H9 (cell line): ENCODE results near the gene CABLES1. TPM values are rescaled to one million over a fixed set of nuclear protein-coding genes. Genes with fewer than 3 reads are reported as not detected.
A peak's percentile ranks its signal among the peaks of the same experiment; 100 is the strongest.

Source experiments
- DNase-seq: peaks from one replicate; pipeline ENCODE4 v3.0.0-alpha.2; 2017
- H2AFZ ChIP-seq: one replicate; pipeline ENCODE4 v1.6.1; 2013; ENCODE audit warnings: mild to moderate bottlenecking, low read length, control low read depth, moderate library complexity
- H2AK5ac ChIP-seq: 2 replicates; pipeline ENCODE4 v1.6.1; 2013; ENCODE audit warnings: low read length, control low read depth, mixed read lengths; ENCODE audit not compliant: insufficient read length
- H2BK120ac ChIP-seq: one replicate; pipeline ENCODE4 v1.6.1; 2013; ENCODE audit warnings: low read depth, mild to moderate bottlenecking, low read length, control low read depth, inconsistent platforms; ENCODE audit not compliant: poor library complexity, severe bottlenecking
- H2BK12ac ChIP-seq: 2 replicates; pipeline ENCODE4 v1.6.1; 2013; ENCODE audit warnings: low read length, control low read depth, mixed read lengths, low read depth; ENCODE audit not compliant: insufficient read length
- H2BK15ac ChIP-seq: 2 replicates; pipeline ENCODE4 v1.6.1; 2013; ENCODE audit warnings: low read depth, low read length, control low read depth
- H2BK20ac ChIP-seq: one replicate; pipeline ENCODE4 v1.6.1; 2013; ENCODE audit warnings: low read depth, mild to moderate bottlenecking, low read length, control low read depth, inconsistent platforms; ENCODE audit not compliant: poor library complexity, severe bottlenecking
- H2BK5ac ChIP-seq: 2 replicates; pipeline ENCODE4 v1.6.1; 2013; ENCODE audit warnings: low read length, control low read depth, mixed read lengths; ENCODE audit not compliant: insufficient read length
- H3K14ac ChIP-seq: 2 replicates; pipeline ENCODE4 v1.6.1; 2013; ENCODE audit warnings: low read length, control low read depth; ENCODE audit not compliant: insufficient read depth
- H3K18ac ChIP-seq: 2 replicates; pipeline ENCODE4 v1.6.1; 2013; ENCODE audit warnings: low read depth, mild to moderate bottlenecking, mixed read lengths, low read length, control low read depth; ENCODE audit not compliant: insufficient read length
- H3K23ac ChIP-seq: 2 replicates; pipeline ENCODE4 v1.6.1; 2013; ENCODE audit warnings: low read length, control low read depth, mixed read lengths, low read depth; ENCODE audit not compliant: insufficient read length
- H3K23me2 ChIP-seq: 2 replicates; pipeline ENCODE4 v1.6.1; 2013; ENCODE audit warnings: low read depth, mild to moderate bottlenecking, mixed read lengths, low read length, control low read depth; ENCODE audit not compliant: insufficient read length, poor library complexity, severe bottlenecking
- H3K27ac ChIP-seq: 2 replicates; pipeline ENCODE4 v1.5.1; 2013; ENCODE audit warnings: low read length, control low read depth, mixed read lengths, low read depth; ENCODE audit not compliant: insufficient read length
- H3K27me3 ChIP-seq: 2 replicates; pipeline ENCODE4 v1.6.1; 2013; ENCODE audit warnings: low read length, control low read depth, inconsistent platforms; ENCODE audit not compliant: insufficient read depth
- H3K4ac ChIP-seq: 2 replicates; pipeline ENCODE4 v1.6.1; 2013; ENCODE audit warnings: low read depth, mild to moderate bottlenecking, control low read depth, inconsistent platforms, low read length, moderate library complexity
- H3K4me1 ChIP-seq: 2 replicates; pipeline ENCODE4 v1.6.1; 2013; ENCODE audit warnings: low read length, control low read depth, inconsistent platforms; ENCODE audit not compliant: insufficient read depth
- H3K4me2 ChIP-seq: 2 replicates; pipeline ENCODE4 v1.6.1; 2013; ENCODE audit warnings: low read length, control low read depth, mixed read lengths; ENCODE audit not compliant: insufficient read length, insufficient read depth
- H3K56ac ChIP-seq: 2 replicates; pipeline ENCODE4 v1.6.1; 2013; ENCODE audit warnings: low read depth, mild to moderate bottlenecking, mixed read lengths, low read length, control low read depth; ENCODE audit not compliant: insufficient read length
- H3K79me1 ChIP-seq: 2 replicates; pipeline ENCODE4 v1.6.1; 2013; ENCODE audit warnings: low read depth, mild to moderate bottlenecking, moderate library complexity, low read length, control low read depth, inconsistent platforms; ENCODE audit not compliant: insufficient read depth, poor library complexity, severe bottlenecking
- H3K79me2 ChIP-seq: 2 replicates; pipeline ENCODE4 v1.6.1; 2013; ENCODE audit warnings: low read length, control low read depth, inconsistent platforms; ENCODE audit not compliant: insufficient read depth
- H3K9ac ChIP-seq: 2 replicates; pipeline ENCODE4 v1.6.1; 2013; ENCODE audit warnings: low read length, control low read depth, mixed read lengths; ENCODE audit not compliant: insufficient read length; ENCODE audit errors: extremely low read depth
- H3K9me3 ChIP-seq: one replicate; pipeline ENCODE4 v1.6.1; 2013; ENCODE audit warnings: low read depth, low read length, inconsistent platforms; ENCODE audit not compliant: control insufficient read depth
- H3T11ph ChIP-seq: one replicate; pipeline ENCODE4 v1.6.1; 2013; ENCODE audit warnings: mild to moderate bottlenecking, low read length, control low read depth, inconsistent platforms
- H4K20me1 ChIP-seq: one replicate; pipeline ENCODE4 v1.6.1; 2013; ENCODE audit not compliant: control insufficient read depth, insufficient read length, insufficient read depth
- H4K5ac ChIP-seq: 2 replicates; pipeline ENCODE4 v1.6.1; 2013; ENCODE audit warnings: low read depth, mild to moderate bottlenecking, mixed read lengths, low read length, control low read depth; ENCODE audit not compliant: insufficient read length
- H4K8ac ChIP-seq: replicated peaks from 2 replicates; pipeline ENCODE4 v1.6.1; 2013; ENCODE audit warnings: low read length, control low read depth, mixed read lengths, low read depth; ENCODE audit not compliant: insufficient read length
- H4K91ac ChIP-seq: 2 replicates; pipeline ENCODE4 v1.6.1; 2013; ENCODE audit warnings: low read depth, mild to moderate bottlenecking, moderate library complexity, mixed read lengths, low read length, control low read depth; ENCODE audit not compliant: insufficient read length
- H3K27ac Mint-ChIP-seq, 3 experiments: 2 replicates in 2 of 3; 3 replicates in 1 of 3; pipeline ENCODE4 v1.8.0; 2020 to 2021; ENCODE audit warnings: mixed read lengths in 3 of 3, mild to moderate bottlenecking in 1 of 3, moderate library complexity in 1 of 3
- H3K27me3 Mint-ChIP-seq: 2 replicates; pipeline ENCODE4 v1.8.0; 2021; ENCODE audit warnings: low read depth, mild to moderate bottlenecking, moderate library complexity, mixed read lengths
- H3K36me3 Mint-ChIP-seq, 3 experiments: 2 replicates in 2 of 3; 3 replicates in 1 of 3; pipeline ENCODE4 v1.8.0; 2020 to 2021; ENCODE audit warnings: low read depth in 3 of 3, mixed read lengths in 3 of 3; ENCODE audit not compliant: insufficient read depth in 1 of 3
- H3K4me1 Mint-ChIP-seq, 2 experiments: 2 replicates each; pipeline ENCODE4 v1.8.0; 2020; ENCODE audit warnings: mixed read lengths in 2 of 2
- H3K4me3 Mint-ChIP-seq, 2 experiments: 2 replicates in 1 of 2; 3 replicates in 1 of 2; pipeline ENCODE4 v1.8.0; 2020 to 2021; ENCODE audit warnings: mild to moderate bottlenecking in 2 of 2, mixed read lengths in 2 of 2, moderate library complexity in 1 of 2
- H3K9me3 Mint-ChIP-seq, 2 experiments: 2 replicates in 1 of 2; 3 replicates in 1 of 2; pipeline ENCODE4 v1.8.0; 2020; ENCODE audit warnings: mild to moderate bottlenecking in 2 of 2, mixed read lengths in 2 of 2, moderate library complexity in 1 of 2
- WGBS: extraction: QIAGEN DNeasy Blood & Tissue Kit; methylation state at CpG from one replicate; pipeline ENCODE4 v1.1.7; 2013; ENCODE audit warnings: missing lambda C conversion rate, low lambda C conversion rate, mixed read lengths; ENCODE audit not compliant: insufficient read length; ENCODE audit errors: extremely low coverage; 5-methylcytosine and 5-hydroxymethylcytosine counted together
- total RNA-seq: library from RNA; stranded (reverse); gene quantifications from 2 replicates; pipeline ENCODE4 v1.2.1, GENCODE V29; 2021
- TF ChIP-seq, protein P1 (sequence below): fragments of 200-600 bp; sonication (generic); conservative IDR thresholded peaks from 3 replicates; pipeline ENCODE4 v1.8.0; 2021; ENCODE audit warnings: antibody characterized with exemption, mild to moderate bottlenecking

Gene CABLES1
- total RNA-seq, 1 experiment from 2014 or later = 27.1 TPM

DNA sequence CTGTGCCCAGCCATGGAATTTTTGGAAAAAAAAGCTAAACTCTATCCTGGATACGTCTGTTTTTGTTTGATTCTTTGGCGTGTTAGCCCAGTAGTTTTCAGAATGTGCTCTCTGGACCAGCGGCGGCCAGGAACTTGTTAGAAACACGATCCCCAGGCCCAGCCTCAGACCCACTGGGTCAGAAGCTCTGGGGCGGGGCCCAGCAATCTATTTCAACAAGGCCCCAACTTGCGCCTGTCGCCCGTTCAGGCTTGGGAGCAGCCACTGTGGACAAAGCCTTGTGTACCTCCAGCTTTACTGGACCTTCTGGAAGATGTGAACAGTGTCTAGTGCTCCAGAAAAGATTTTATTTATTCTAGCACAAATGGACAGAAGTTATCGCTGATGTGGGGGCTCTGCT lies 14.3 kb downstream of the CABLES1 start:
- no peak overlapping the region for H3K4me3 Mint-ChIP-seq
- no peaks in the 10 kb centered on the region for H4K20me1 ChIP-seq
- no peaks in the 10 kb centered on the region for H3K4me1 ChIP-seq
- peaks cover 0 to 9% (median 3%) of the 10 kb centered on the region in 3 experiments; a peak in 3 of 7 replicates for H3K36me3 Mint-ChIP-seq
- H3K14ac ChIP-seq = no peak overlapping the region
- no peak for DNase-seq
- H2BK15ac ChIP-seq = no peak overlapping the region
- no peak overlapping the region for H2BK20ac ChIP-seq
- TF ChIP-seq, protein P1, sequence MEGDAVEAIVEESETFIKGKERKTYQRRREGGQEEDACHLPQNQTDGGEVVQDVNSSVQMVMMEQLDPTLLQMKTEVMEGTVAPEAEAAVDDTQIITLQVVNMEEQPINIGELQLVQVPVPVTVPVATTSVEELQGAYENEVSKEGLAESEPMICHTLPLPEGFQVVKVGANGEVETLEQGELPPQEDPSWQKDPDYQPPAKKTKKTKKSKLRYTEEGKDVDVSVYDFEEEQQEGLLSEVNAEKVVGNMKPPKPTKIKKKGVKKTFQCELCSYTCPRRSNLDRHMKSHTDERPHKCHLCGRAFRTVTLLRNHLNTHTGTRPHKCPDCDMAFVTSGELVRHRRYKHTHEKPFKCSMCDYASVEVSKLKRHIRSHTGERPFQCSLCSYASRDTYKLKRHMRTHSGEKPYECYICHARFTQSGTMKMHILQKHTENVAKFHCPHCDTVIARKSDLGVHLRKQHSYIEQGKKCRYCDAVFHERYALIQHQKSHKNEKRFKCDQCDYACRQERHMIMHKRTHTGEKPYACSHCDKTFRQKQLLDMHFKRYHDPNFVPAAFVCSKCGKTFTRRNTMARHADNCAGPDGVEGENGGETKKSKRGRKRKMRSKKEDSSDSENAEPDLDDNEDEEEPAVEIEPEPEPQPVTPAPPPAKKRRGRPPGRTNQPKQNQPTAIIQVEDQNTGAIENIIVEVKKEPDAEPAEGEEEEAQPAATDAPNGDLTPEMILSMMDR = no peak
- no peak overlapping the region for H2AFZ ChIP-seq
- no peaks in the 10 kb centered on the region for H3K9me3 ChIP-seq
- H3K27ac ChIP-seq = no peak overlapping the region
- no peaks in the 10 kb centered on the region for H3K23me2 ChIP-seq
- H2BK12ac ChIP-seq = no peak overlapping the region
- no CpG with 5 or more reads among the region's 10 CpGs for WGBS
- H2AK5ac ChIP-seq = no peak overlapping the region
- no peak overlapping the region for H3K56ac ChIP-seq
- H2BK5ac ChIP-seq = no peak overlapping the region
- no peaks in the 10 kb centered on the region for H3K9me3 Mint-ChIP-seq
- H3K18ac ChIP-seq = peak overlapping the region; percentile 26
- H3K4me2 ChIP-seq = no peak overlapping the region
- no peak overlapping the region for H3K4ac ChIP-seq
- H2BK120ac ChIP-seq = no peak overlapping the region
- H3K27me3 Mint-ChIP-seq = no peaks in the 10 kb centered on the region
- no peak overlapping the region for H3K9ac ChIP-seq
- peaks cover 20 to 24% of the 10 kb centered on the region in 2 experiments for H3K4me1 Mint-ChIP-seq
- H3K27ac Mint-ChIP-seq = no peak overlapping the region; a peak in 3 of 7 replicates
- peaks cover 10% of the 10 kb centered on the region; the same call in 1 of the 2 replicates for H3K79me2 ChIP-seq
- no peaks in the 10 kb centered on the region for H3K27me3 ChIP-seq
- H4K5ac ChIP-seq = no peak overlapping the region
- H3K23ac ChIP-seq = no peak overlapping the region
- H3T11ph ChIP-seq = no peak overlapping the region
- peaks cover 7% of the 10 kb centered on the region for H3K79me1 ChIP-seq
- H4K8ac ChIP-seq = no peak overlapping the region
- H4K91ac ChIP-seq = no peak overlapping the region
